HFFc6 (cell line): ENCODE results near the gene KIAA0040. TPM values are rescaled to one million over a fixed set of nuclear protein-coding genes. Genes with fewer than 3 reads are reported as not detected.

Experiments
- DNase-seq: peaks from one replicate; pipeline ENCODE4 v3.0.0-alpha.2; 2018
- H3K27ac Mint-ChIP-seq: 2 replicates; pipeline ENCODE4 v1.8.0; 2020; ENCODE audit warnings: mild to moderate bottlenecking, mixed read lengths
- H3K27me3 Mint-ChIP-seq: 2 replicates; pipeline ENCODE4 v1.8.0; 2021; ENCODE audit warnings: mild to moderate bottlenecking, moderate library complexity, mixed read lengths; ENCODE audit not compliant: insufficient read depth
- H3K36me3 Mint-ChIP-seq: 2 replicates; pipeline ENCODE4 v1.8.0; 2021; ENCODE audit warnings: low read depth, mixed read lengths
- H3K4me1 Mint-ChIP-seq: 2 replicates; pipeline ENCODE4 v1.8.0; 2020; ENCODE audit warnings: low read depth, mixed read lengths
- H3K4me3 Mint-ChIP-seq: 2 replicates; pipeline ENCODE4 v1.8.0; 2020; ENCODE audit warnings: mild to moderate bottlenecking, moderate library complexity, mixed read lengths
- H3K9me3 Mint-ChIP-seq: 2 replicates; pipeline ENCODE4 v1.8.0; 2020; ENCODE audit warnings: mild to moderate bottlenecking, mixed read lengths
- total RNA-seq, 6 experiments: library from RNA; stranded (reverse); fragmentation: NEBNext Ultra II Directional; extraction: Animal tissue kit (Norgen Biotek cat#: 25700); gene quantifications; 2 replicates in 1 of 6; 3 replicates in 5 of 6; pipeline ENCODE4 v1.2.3, GENCODE V29; 2021
- TF ChIP-seq, protein P1 (sequence below): fragments of 200-600 bp; sonication (generic); IDR thresholded peaks from 2 replicates; pipeline ENCODE4 v1.5.0; 2021; ENCODE audit warnings: antibody characterized with exemption, mild to moderate bottlenecking

The KIAA0040 gene
- total RNA-seq, 6 experiments from 2014 or later, result not detected

DNA sequence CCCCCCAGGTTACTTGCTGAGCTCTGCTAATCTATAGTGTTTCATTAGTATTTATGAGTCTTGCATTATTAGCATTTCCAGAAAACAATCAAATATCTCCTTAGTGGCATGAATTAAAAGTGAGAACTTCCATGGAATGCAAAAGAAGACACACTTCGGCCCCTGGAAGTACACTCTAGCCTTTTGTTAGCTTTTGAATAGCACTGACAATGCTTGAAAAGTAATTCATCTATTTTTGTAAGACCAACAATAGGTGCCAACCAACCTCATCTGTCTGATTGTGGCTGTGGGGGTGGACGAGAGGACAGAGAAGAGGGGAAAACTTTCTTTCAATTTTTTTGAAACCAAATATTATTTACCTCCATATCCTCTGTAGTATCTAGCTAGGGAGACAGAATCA, 27.8 kb downstream of the KIAA0040 start:
- Mint-ChIP-seq H3K36me3 (no peaks in the 10 kb centered on the region), H3K27me3 (peaks cover 14% of the 10 kb centered on the region), H3K27ac (no peak overlapping the region), H3K4me3 (no peak overlapping the region), H3K4me1 (0 out of 2 replicates have a peak, but pooled peaks cover 4% of the 10 kb centered on the region), H3K9me3 (no peaks in the 10 kb centered on the region)
- no peak for DNase-seq
- TF ChIP-seq, protein P1, sequence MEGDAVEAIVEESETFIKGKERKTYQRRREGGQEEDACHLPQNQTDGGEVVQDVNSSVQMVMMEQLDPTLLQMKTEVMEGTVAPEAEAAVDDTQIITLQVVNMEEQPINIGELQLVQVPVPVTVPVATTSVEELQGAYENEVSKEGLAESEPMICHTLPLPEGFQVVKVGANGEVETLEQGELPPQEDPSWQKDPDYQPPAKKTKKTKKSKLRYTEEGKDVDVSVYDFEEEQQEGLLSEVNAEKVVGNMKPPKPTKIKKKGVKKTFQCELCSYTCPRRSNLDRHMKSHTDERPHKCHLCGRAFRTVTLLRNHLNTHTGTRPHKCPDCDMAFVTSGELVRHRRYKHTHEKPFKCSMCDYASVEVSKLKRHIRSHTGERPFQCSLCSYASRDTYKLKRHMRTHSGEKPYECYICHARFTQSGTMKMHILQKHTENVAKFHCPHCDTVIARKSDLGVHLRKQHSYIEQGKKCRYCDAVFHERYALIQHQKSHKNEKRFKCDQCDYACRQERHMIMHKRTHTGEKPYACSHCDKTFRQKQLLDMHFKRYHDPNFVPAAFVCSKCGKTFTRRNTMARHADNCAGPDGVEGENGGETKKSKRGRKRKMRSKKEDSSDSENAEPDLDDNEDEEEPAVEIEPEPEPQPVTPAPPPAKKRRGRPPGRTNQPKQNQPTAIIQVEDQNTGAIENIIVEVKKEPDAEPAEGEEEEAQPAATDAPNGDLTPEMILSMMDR, result no peak

DNA sequence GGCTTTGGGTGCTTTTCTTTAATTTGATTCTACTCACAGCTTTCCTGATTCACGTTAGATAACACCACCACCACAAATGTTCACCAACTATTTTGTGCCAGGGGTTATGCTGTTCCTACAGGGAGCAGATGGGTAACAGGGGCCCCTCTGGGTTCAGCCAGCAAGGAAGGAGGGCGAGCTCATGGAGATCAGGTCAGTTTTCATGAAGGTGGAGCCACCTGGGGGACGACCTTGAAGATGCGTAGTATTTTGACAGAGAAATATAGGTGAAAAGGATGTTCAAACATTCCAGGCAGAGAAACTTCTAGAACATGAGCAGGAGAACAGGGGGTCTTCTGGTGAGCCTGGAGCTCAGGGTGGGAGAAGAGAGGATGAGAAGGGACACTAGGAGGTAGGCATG, 28.9 kb downstream of the KIAA0040 start:
- DNase-seq, result no peak
- no peaks in the 10 kb centered on the region for H3K36me3 Mint-ChIP-seq
- H3K4me1 Mint-ChIP-seq, result no peaks in the 10 kb centered on the region
- no peak overlapping the region for H3K4me3 Mint-ChIP-seq
- TF ChIP-seq, protein P1, result no peak
- H3K9me3 Mint-ChIP-seq, result no peaks in the 10 kb centered on the region
- H3K27me3 Mint-ChIP-seq, result peaks cover 14% of the 10 kb centered on the region
- H3K27ac Mint-ChIP-seq, result no peak overlapping the region

DNA sequence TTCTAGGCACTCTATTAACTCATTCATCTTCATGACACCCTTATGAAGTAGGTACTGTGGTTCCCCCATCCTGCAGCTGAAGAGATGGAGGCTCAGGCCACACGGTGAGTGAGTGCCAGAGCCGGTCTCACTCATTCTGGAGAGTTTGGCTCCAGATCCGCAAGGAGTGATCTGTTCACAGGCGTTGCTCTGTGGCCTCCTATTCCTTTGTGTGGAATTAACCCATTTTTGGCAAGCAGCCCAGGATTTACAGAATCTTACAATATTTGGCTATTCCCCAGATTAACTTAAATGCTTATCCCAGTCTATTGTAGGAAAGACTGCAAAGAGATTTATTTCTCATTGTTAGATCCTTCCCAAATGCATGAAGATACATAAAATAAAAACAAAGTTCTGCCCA, 29.6 kb downstream of the KIAA0040 start:
- no peaks in the 10 kb centered on the region for H3K36me3 Mint-ChIP-seq
- TF ChIP-seq, protein P1, result no peak
- H3K9me3 Mint-ChIP-seq, result no peaks in the 10 kb centered on the region
- H3K4me3 Mint-ChIP-seq, result no peak overlapping the region
- no peak for DNase-seq
- no peak overlapping the region for H3K27ac Mint-ChIP-seq
- peaks cover 4% of the 10 kb centered on the region; the same call in 1 of the 2 replicates for H3K4me1 Mint-ChIP-seq
- H3K27me3 Mint-ChIP-seq, result peaks cover 14% of the 10 kb centered on the region

DNA sequence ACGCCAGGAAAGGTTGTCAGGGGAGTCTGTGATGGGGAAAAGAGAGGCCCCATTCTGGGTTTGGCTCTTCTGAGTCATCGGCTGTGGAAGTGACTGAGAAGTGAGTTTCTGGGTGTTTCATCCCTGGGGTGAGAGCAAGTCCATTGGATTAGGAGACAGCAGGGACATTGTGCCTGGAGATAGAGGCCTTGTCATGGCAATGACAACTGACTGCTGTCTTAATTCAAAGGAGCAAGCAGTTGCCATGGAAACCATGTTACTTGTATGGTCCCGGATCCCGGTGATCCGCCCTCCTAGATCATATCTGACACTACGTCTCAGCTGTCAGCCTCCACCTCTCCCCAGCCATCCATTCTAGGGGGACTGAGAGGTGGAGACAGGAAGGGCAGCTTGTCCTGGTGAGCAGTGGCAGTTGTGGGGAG, 34.4 kb downstream of the KIAA0040 start:
- H3K9me3 Mint-ChIP-seq, result no peaks in the 10 kb centered on the region
- DNase-seq, result no peak
- H3K36me3 Mint-ChIP-seq, result no peaks in the 10 kb centered on the region
- TF ChIP-seq, protein P1, result no peak
- H3K4me1 Mint-ChIP-seq, result peaks cover 8% of the 10 kb centered on the region; the same call in 1 of the 2 replicates
- H3K27ac Mint-ChIP-seq, result no peak overlapping the region
- H3K27me3 Mint-ChIP-seq, result peaks cover 3% of the 10 kb centered on the region
- H3K4me3 Mint-ChIP-seq, result no peak overlapping the region

DNA sequence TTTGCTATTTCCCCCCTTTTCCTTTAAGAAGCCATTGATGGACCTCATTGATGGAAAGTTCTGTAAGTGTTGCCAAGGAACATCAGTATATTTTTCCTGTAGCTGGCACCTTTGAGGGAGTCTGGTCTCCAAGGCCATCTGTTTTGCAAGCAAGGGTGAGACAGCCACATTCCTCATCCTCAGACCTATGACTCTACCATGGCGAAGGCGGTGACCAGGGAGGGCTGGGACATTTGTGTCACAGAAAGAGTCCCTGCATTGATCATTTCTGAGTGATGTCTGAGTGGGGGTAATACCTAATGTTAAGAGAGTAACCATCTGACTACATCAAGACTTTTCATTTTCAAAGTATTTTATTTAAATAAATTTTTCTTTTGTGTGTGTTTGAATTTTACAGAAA, 35.4 kb downstream of the KIAA0040 start:
- peaks cover 8% of the 10 kb centered on the region; the same call in 1 of the 2 replicates for H3K4me1 Mint-ChIP-seq
- no peak for DNase-seq
- H3K4me3 Mint-ChIP-seq, result no peak overlapping the region
- no peak overlapping the region for H3K27ac Mint-ChIP-seq
- H3K36me3 Mint-ChIP-seq, result no peaks in the 10 kb centered on the region
- H3K9me3 Mint-ChIP-seq, result no peaks in the 10 kb centered on the region
- TF ChIP-seq, protein P1, result no peak
- peaks cover 9% of the 10 kb centered on the region for H3K27me3 Mint-ChIP-seq

DNA sequence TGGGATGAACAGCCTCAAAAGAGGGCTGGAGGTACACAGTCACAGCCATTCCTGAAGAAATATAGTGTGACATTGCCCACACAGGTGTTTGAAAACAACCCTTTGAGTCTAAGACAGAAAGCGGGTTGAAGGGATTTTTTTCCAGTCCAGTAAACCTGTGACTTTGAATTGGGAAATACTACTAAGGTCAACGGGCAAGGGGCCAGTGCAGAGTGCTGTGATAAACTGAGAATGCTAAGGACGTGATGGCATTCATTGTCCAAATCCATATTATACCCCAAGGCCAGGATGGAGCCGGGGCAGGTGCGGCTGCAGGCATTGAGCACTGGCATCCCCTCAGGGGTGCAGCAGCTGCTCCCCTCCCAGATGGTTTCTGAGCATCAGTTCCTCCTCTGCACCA, 36.6 kb downstream of the KIAA0040 start:
- Mint-ChIP-seq H3K9me3 (no peaks in the 10 kb centered on the region), H3K4me3 (no peak overlapping the region), H3K4me1 (peaks cover 8% of the 10 kb centered on the region), H3K27me3 (peaks cover 10% of the 10 kb centered on the region), H3K27ac (no peak overlapping the region), H3K36me3 (no peaks in the 10 kb centered on the region)
- DNase-seq, result no peak
- TF ChIP-seq, protein P1, result no peak
